A549 treated with ZK216348 at 1 μM for 4 hours (cell line): ENCODE data around the gene IQSEC1. TPM values are rescaled to one million over a fixed set of nuclear protein-coding genes. Genes with fewer than 3 reads are reported as not detected.

ENCODE experiments used
- total RNA-seq: library from RNA; stranded (reverse); fragments of 200-300 nt; extraction: Qiagen RNA extraction; gene quantifications from 5 replicates; pipeline ENCODE4 v1.2.3, GENCODE V29; 2022; ENCODE audit warnings: low read depth

Gene IQSEC1
- total RNA-seq: 11.4 to 20.9 TPM (median 17.6 TPM) in 5 replicates

GRCh38 chr3:13073326-13074005 is at the start of gene IQSEC1:
TSS of gene IQSEC1 (minus strand) at chr3:13073429. CDS start at chr3:13073014, 415 bp downstream.

Other genes with a start within 250 kb of the IQSEC1 start
- gene RPL32, start 231.9 kb downstream of the IQSEC1 start, total RNA-seq: 2,169 to 2,770 TPM (median 2,321 TPM) in 5 replicates